Naive thymus-derived CD4-positive, alpha-beta T cell (primary cell): ENCODE measurements around the gene KRTAP21-3. TPM values are rescaled to one million over a fixed set of nuclear protein-coding genes. Genes with fewer than 3 reads are reported as not detected.
A peak's percentile ranks its signal among the peaks of the same experiment; 100 is the strongest.
"Not testable (repeated sequence)": the region's sequence is repeated elsewhere in the genome, so short reads cannot be mapped to it uniquely, and the experiment has no call there.

Source experiments
- ATAC-seq: fragments of 150-1000 bp; cut with Tn5 transposase; 2 replicates; pipeline ENCODE4 v1.10.0; 2021; ENCODE audit warnings: mild to moderate bottlenecking, moderate library complexity
- CTCF ChIA-PET: fragments of 350-600 bp; sonication (Branson Sonifier 250); formaldehyde crosslinking; loops from one replicate; lab custom pipeline; 2021; ENCODE audit warnings: antibody characterized with exemption; lab: Charles Lee
- POLR2A ChIA-PET: fragments of 350-600 bp; sonication (Branson Sonifier 250); formaldehyde crosslinking; loops from one replicate; lab custom pipeline; 2021; ENCODE audit warnings: antibody characterized with exemption, inconsistent platforms; lab: Charles Lee
- DNase-seq, 9 donors: peaks; one replicate each; pipeline versions ENCODE4 v3.0.0 to v3.0.0-alpha.2; 2020 to 2022; ENCODE audit warnings: mixed read lengths in 1 of 9
- H3K27ac ChIP-seq: one replicate; pipeline ENCODE4 v1.7.0; 2013; ENCODE audit warnings: mild to moderate bottlenecking, low read depth, low read length, moderate library complexity
- H3K27me3 ChIP-seq, 2 donors: one replicate each; pipeline ENCODE4 v1.7.0; 2013; ENCODE audit warnings: low read length in 2 of 2, mild to moderate bottlenecking in 2 of 2, moderate library complexity in 2 of 2; ENCODE audit not compliant: control insufficient read depth in 2 of 2, insufficient read depth in 2 of 2
- H3K36me3 ChIP-seq, 3 experiments: 1 replicate in 2 of 3; 2 replicates in 1 of 3; pipeline ENCODE4 v1.7.0; 2013; ENCODE audit warnings: low read length in 3 of 3, mild to moderate bottlenecking in 3 of 3, moderate library complexity in 1 of 3; ENCODE audit not compliant: insufficient read depth in 3 of 3, control insufficient read depth in 2 of 3
- H3K4me1 ChIP-seq, 2 donors: one replicate each; pipeline ENCODE4 v1.7.0; 2013; ENCODE audit warnings: low read length in 2 of 2, mild to moderate bottlenecking in 2 of 2, moderate library complexity in 1 of 2; ENCODE audit not compliant: control insufficient read depth in 2 of 2, insufficient read depth in 2 of 2
- H3K4me3 ChIP-seq: 2 replicates; pipeline ENCODE4 v1.7.0; 2013; ENCODE audit warnings: mild to moderate bottlenecking, low read length
- H3K9me3 ChIP-seq, 3 experiments: 1 replicate in 2 of 3; 2 replicates in 1 of 3; pipeline ENCODE4 v1.7.0; 2013; ENCODE audit warnings: low read length in 3 of 3; ENCODE audit not compliant: control insufficient read depth in 2 of 3
- H3K27ac Mint-ChIP-seq, 9 donors: one replicate each; pipeline ENCODE4 v1.8.0; 2020 to 2022; ENCODE audit warnings: mixed read lengths in 9 of 9, mild to moderate bottlenecking in 8 of 9, moderate library complexity in 5 of 9, inconsistent platforms in 2 of 9
- H3K27me3 Mint-ChIP-seq, 5 donors: one replicate each; pipeline ENCODE4 v1.8.0; 2021 to 2022; ENCODE audit warnings: mixed read lengths in 5 of 5, mild to moderate bottlenecking in 1 of 5
- H3K36me3 Mint-ChIP-seq, 5 donors: one replicate each; pipeline ENCODE4 v1.8.0; 2020 to 2022; ENCODE audit warnings: mixed read lengths in 5 of 5, mild to moderate bottlenecking in 3 of 5, inconsistent platforms in 1 of 5
- H3K4me1 Mint-ChIP-seq, 7 donors: one replicate each; pipeline ENCODE4 v1.8.0; 2020 to 2022; ENCODE audit warnings: mixed read lengths in 7 of 7, mild to moderate bottlenecking in 3 of 7, inconsistent platforms in 1 of 7
- H3K4me3 Mint-ChIP-seq, 10 donors: one replicate each; pipeline ENCODE4 v1.8.0; 2020 to 2022; ENCODE audit warnings: mild to moderate bottlenecking in 10 of 10, mixed read lengths in 10 of 10, moderate library complexity in 6 of 10, inconsistent platforms in 2 of 10
- H3K9me3 Mint-ChIP-seq, 11 donors: one replicate each; pipeline ENCODE4 v1.8.0; 2020 to 2022; ENCODE audit warnings: mixed read lengths in 11 of 11, mild to moderate bottlenecking in 4 of 11, inconsistent platforms in 1 of 11, moderate library complexity in 1 of 11
- intact Hi-C, 2 donors: fragments of 100-400 bp; cut with micrococcal nuclease; formaldehyde crosslinking; loops; one replicate each; pipeline ENCODE4 v1.15.1; 2023
- polyA plus RNA-seq, 2 donors: library from polyadenylated mRNA; unstranded; fragments of 300-500 nt; fragmentation: Illumina TruSeq; gene quantifications; one replicate each; pipeline ENCODE4 v1.2.3, GENCODE V29; 2021
- total RNA-seq, 6 experiments: library from RNA in 5 of 6; stranded (reverse) in 5 of 6; gene quantifications; 1 replicate in 5 of 6; 2 replicates in 1 of 6; pipeline ENCODE4 v1.2.3 and lab custom pipeline; 2021 to 2026

Gene KRTAP21-3, protein sequence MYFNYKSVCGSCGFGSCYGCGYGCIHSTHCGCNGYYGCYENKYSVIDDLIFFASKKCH
- not detected for total RNA-seq
- not detected for polyA plus RNA-seq
- not detected for total RNA-seq (lab: John Stamatoyannopoulos, UW)

DNA sequence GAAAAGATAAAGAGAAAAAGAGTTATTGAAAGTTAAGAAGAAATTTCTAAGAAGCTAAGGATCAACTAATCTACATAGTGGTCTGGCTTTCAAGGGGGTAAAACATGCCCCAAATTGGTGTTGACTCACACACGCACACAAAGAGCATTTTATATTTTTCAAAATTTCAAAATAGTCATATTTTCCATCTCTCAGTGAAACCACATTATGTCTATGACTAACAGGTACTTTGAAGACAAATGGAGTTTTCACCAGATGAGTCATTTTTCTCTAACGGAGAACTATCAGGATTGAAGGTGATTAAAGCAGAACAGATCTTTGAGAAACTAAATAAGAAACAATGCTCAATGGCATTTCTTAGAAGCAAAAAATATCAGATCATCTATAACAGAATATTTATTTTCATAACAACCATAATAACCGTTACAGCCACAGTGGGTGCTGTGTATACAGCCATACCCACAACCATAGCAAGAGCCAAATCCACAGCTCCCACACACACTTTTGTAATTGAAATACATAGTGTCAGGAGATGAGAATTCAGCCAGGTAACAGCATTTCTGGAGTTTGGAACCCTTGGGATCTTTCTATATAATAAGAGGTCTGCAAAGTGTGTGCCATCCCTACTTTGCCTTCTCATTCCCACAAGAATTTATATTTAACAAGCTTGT lies at the start of gene KRTAP21-3:
KRTAP21-3 (minus strand) TSS at position 539 of the 671 bp plus-strand sequence; CDS start at position 521, 18 bp downstream.
- intact Hi-C loops = no loop called here
- H3K27me3 Mint-ChIP-seq = peaks cover 0 to 6% (median 2%) of the 10 kb centered on the region in 5 donors
- ChIA-PET POLR2A (no interaction called here), CTCF (no interaction called here)
- H3K4me3 Mint-ChIP-seq = peak within 1 kb of the TSS in 1 of 10 donors; percentile 20
- no peaks in the 10 kb centered on the region for H3K9me3 ChIP-seq
- H3K36me3 ChIP-seq = no peaks in the 10 kb centered on the region
- H3K36me3 Mint-ChIP-seq = peaks cover 0 to 12% (median 0%) of the 10 kb centered on the region in 5 donors
- peaks cover 0 to 11% (median 0%) of the 10 kb centered on the region in 11 donors for H3K9me3 Mint-ChIP-seq
- ATAC-seq (no peak), DNase-seq (no peak)
- no peaks in the 10 kb centered on the region for H3K27me3 ChIP-seq
- no peak within 1 kb of the TSS for H3K4me3 ChIP-seq
- no peak within 1 kb of the TSS for H3K27ac ChIP-seq
- H3K4me1 ChIP-seq = no peaks in the 10 kb centered on the region
- peaks cover 0 to 25% (median 0%) of the 10 kb centered on the region in 7 donors for H3K4me1 Mint-ChIP-seq
- peak within 1 kb of the TSS in 2 of 9 donors; percentile 29 to 76 for H3K27ac Mint-ChIP-seq

DNA sequence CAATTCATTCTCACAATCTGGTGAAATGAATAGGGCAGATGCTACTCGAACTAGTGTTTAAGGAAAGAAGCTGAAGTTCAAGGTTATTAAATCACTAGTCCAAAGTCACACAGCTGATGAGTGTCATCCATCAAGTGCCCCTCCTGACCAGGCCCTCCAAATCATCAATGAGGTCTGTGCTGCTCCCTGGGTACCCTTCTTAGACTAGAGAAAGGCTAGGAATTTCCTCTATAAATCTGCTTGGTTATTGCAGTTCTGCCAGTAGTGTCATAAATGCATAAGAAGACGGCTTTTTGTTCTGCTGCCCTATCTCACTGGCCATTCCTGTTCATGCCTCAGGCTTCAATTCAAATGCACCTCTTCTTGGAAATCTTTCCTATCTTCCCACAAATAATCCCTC lies 42.2 kb upstream of the KRTAP21-3 start:
- ATAC-seq (no peak), DNase-seq (no peak)
- H3K4me3 Mint-ChIP-seq = no peak overlapping the region
- no peak overlapping the region for H3K4me3 ChIP-seq
- intact Hi-C loops = no loop called here
- POLR2A ChIA-PET = no interaction called here
- no peaks in the 10 kb centered on the region for H3K9me3 ChIP-seq
- H3K9me3 Mint-ChIP-seq = peaks cover 0 to 11% (median under 1%) of the 10 kb centered on the region in 11 donors
- H3K36me3 ChIP-seq = no peaks in the 10 kb centered on the region
- H3K27ac ChIP-seq = no peak overlapping the region
- H3K27me3 ChIP-seq = no peaks in the 10 kb centered on the region
- peaks cover 2 to 25% (median 14%) of the 10 kb centered on the region in 5 donors for H3K27me3 Mint-ChIP-seq
- no peaks in the 10 kb centered on the region for H3K4me1 ChIP-seq
- no peak overlapping the region for H3K27ac Mint-ChIP-seq
- peaks cover 0 to 3% (median 0%) of the 10 kb centered on the region in 5 donors for H3K36me3 Mint-ChIP-seq
- CTCF ChIA-PET = no interaction called here
- no peaks in the 10 kb centered on the region for H3K4me1 Mint-ChIP-seq

DNA sequence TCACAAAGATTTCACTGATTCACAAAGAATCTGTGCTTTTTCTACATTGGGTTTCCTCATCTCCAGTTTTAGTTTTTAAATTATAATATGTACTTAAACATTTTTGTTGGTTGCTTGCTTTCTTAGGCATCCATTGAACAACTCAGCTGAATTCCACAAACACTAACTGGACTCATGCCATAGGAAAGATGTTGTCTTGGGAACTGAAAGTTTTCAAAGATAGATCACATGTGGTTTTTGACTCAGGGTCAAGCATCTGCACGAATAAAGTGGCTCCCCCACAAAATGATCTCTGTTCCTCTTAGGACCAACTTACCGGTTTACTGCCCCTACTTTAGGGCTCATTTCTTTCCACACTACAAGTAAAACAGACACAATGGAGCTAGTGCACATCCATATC lies 39.7 kb upstream of the KRTAP21-3 start:
- H3K27ac Mint-ChIP-seq = no peak overlapping the region
- H3K4me1 ChIP-seq = no peaks in the 10 kb centered on the region
- DNase-seq (no peak), ATAC-seq (no peak)
- no peak overlapping the region for H3K4me3 ChIP-seq
- no peak overlapping the region for H3K4me3 Mint-ChIP-seq
- CTCF ChIA-PET = no interaction called here
- no peaks in the 10 kb centered on the region for H3K36me3 ChIP-seq
- H3K36me3 Mint-ChIP-seq = peaks cover 0 to 3% (median 0%) of the 10 kb centered on the region in 5 donors
- no peaks in the 10 kb centered on the region for H3K27me3 ChIP-seq
- no peak overlapping the region for H3K27ac ChIP-seq
- H3K27me3 Mint-ChIP-seq = peaks cover 2 to 28% (median 17%) of the 10 kb centered on the region in 5 donors
- POLR2A ChIA-PET = no interaction called here
- no peaks in the 10 kb centered on the region for H3K9me3 ChIP-seq
- H3K4me1 Mint-ChIP-seq = no peaks in the 10 kb centered on the region
- intact Hi-C loops = no loop called here
- peaks cover 0 to 6% (median 0%) of the 10 kb centered on the region in 11 donors for H3K9me3 Mint-ChIP-seq

DNA sequence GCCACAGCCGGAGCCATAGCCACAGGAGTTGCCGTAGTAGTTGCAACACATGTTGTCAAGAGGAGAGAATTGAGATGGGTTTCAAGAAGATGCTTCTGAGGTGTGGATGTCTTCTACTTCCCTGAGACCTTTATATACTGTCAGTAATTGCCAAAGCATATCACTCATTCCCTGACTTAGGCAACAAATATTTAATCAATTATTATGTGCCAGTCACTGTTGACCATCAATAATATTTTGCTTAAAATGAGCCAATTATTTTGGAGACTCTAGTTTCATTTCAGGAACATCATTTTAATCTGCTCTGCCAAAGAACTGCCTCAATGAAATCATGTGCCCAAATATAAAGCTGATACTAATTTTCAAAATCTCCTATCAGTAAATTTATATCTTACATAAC lies 36.8 kb upstream of the KRTAP21-3 start, which contains the start of gene KRTAP21-1:
KRTAP21-1 (minus strand) TSS at position 101 of the 400 bp plus-strand sequence; CDS start at position 51, 50 bp downstream.
- CTCF ChIA-PET, H3K27ac Mint-ChIP-seq, H3K4me3 Mint-ChIP-seq, H3K4me1 Mint-ChIP-seq, H3K27me3 ChIP-seq, H3K36me3 ChIP-seq, DNase-seq, H3K9me3 ChIP-seq, H3K27ac ChIP-seq, H3K36me3 Mint-ChIP-seq, POLR2A ChIA-PET, H3K4me3 ChIP-seq, ATAC-seq, intact Hi-C loops, H3K4me1 ChIP-seq: not testable (repeated sequence)
- Mint-ChIP-seq H3K9me3 (peaks cover 0 to 11% (median 3%) of the 10 kb centered on the region in 11 donors), H3K27me3 (peaks cover 2 to 24% (median 22%) of the 10 kb centered on the region in 5 donors)

DNA sequence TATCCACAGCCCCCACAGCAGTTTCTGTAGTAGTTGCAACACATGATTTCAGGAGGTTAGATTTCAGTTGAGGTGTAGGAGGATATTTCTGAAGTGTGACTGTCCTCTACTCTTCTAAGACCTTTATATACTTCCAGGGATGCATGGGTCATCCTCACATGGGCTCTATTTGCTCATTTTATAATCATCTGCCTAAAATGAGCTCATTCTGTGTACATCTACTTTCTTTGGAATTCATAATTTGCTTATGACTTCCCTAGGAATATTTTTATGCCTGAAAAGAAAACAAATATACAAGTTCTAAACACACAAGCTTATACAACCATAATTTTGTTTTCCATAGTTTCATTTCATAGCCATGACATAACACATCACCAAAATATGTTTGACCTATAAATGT lies 28.6 kb upstream of the KRTAP21-3 start, which contains the start of gene KRTAP21-2:
KRTAP21-2 (minus strand) TSS at position 101 of the 400 bp plus-strand sequence; CDS start at position 44, 57 bp downstream.
- no peak within 1 kb of the TSS for H3K4me3 ChIP-seq
- CTCF ChIA-PET = no interaction called here
- intact Hi-C loops = no loop called here
- H3K36me3 ChIP-seq = no peaks in the 10 kb centered on the region
- no peak for DNase-seq
- no peak for ATAC-seq
- Mint-ChIP-seq H3K27ac (no peak within 1 kb of the TSS), H3K4me3 (no peak within 1 kb of the TSS), H3K36me3 (no peaks in the 10 kb centered on the region), H3K4me1 (no peaks in the 10 kb centered on the region), H3K27me3 (peaks cover 0 to 14% (median 5%) of the 10 kb centered on the region in 5 donors), H3K9me3 (peaks cover 0 to 30% (median 0%) of the 10 kb centered on the region in 11 donors)
- H3K4me1 ChIP-seq = no peaks in the 10 kb centered on the region
- H3K27me3 ChIP-seq = no peaks in the 10 kb centered on the region
- no peaks in the 10 kb centered on the region for H3K9me3 ChIP-seq
- POLR2A ChIA-PET = no interaction called here
- no peak within 1 kb of the TSS for H3K27ac ChIP-seq

DNA sequence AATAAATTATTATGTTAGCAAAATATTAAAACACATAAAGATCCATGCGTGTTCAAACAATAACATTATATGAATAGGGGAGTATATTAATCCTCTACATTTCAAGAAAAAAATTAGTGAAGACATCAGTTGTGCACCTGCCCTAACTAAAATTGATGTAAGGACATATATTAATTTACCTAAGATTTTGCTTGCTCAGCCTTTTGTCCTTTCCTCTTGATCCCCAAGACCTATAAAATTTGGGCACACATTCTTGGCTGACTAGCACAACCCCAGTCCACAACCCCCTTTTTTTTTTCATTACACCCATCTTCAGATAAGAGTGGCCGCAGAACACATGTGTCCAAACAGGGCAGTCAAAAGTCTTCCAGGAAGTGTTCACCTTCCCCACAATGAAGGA lies 21.9 kb upstream of the KRTAP21-3 start:
- ChIA-PET CTCF (no interaction called here), POLR2A (no interaction called here)
- Histone ChIP-seq H3K36me3 (no peaks in the 10 kb centered on the region), H3K4me3 (no peak overlapping the region), H3K27me3 (no peaks in the 10 kb centered on the region), H3K9me3 (no peaks in the 10 kb centered on the region), H3K4me1 (no peaks in the 10 kb centered on the region), H3K27ac (no peak overlapping the region)
- peaks cover 0 to 5% (median 0%) of the 10 kb centered on the region in 11 donors for H3K9me3 Mint-ChIP-seq
- DNase-seq = no peak
- no peak overlapping the region for H3K4me3 Mint-ChIP-seq
- no peaks in the 10 kb centered on the region for H3K4me1 Mint-ChIP-seq
- H3K27me3 Mint-ChIP-seq = peaks cover 2 to 39% (median 19%) of the 10 kb centered on the region in 5 donors
- H3K27ac Mint-ChIP-seq = no peak overlapping the region
- no peaks in the 10 kb centered on the region for H3K36me3 Mint-ChIP-seq
- intact Hi-C loops = no loop called here
- ATAC-seq = no peak
